Measurements from ENCODE around the gene CCNQ. TPM values are rescaled to one million over a fixed set of nuclear protein-coding genes. Genes with fewer than 3 reads are reported as not detected.

Gene CCNQ
- total and polyA plus RNA-seq, 10 of the 15 experiments (the other 5 are each of a cell fraction or from before 2014, with no cell fraction given), result 0.45 to 36.2 (median 18.2) TPM

DNA sequence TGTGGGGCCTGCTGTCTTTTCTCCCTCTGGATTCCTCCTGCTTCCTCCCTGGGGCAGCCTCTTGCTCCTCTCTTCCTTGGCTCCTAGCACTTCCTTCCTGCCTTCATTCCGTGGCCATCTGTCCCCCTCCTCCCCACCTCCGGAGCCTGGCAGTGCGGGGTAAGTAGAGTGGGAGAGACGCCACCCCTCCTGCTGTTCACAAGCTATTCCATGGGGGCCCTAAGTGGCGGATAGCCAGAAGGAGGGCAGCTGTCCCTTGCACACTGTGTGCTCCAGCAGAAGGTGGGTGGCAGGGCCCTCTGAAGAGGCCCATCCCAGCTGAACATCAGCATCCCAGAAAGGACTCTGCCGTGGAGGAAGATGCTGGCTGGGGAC is 27.4 kb downstream of the CCNQ start (continued):
- TF ChIP-seq IRF5 (IDR thresholded peaks at IDR 0.05; ENCODE audit: borderline replicate concordance), result no peak
- TF ChIP-seq NFIC (IDR thresholded peaks at IDR 0.05; ENCODE audit: low read depth, low read length), result no peak
- no peak for TF ChIP-seq ESRRA (IDR thresholded peaks at IDR 0.05; ENCODE audit: low read length)
- TF ChIP-seq NFYA (IDR thresholded peaks at IDR 0.05; ENCODE audit: borderline replicate concordance, low read depth, low read length), result no peak
- TF ChIP-seq, protein P1, sequence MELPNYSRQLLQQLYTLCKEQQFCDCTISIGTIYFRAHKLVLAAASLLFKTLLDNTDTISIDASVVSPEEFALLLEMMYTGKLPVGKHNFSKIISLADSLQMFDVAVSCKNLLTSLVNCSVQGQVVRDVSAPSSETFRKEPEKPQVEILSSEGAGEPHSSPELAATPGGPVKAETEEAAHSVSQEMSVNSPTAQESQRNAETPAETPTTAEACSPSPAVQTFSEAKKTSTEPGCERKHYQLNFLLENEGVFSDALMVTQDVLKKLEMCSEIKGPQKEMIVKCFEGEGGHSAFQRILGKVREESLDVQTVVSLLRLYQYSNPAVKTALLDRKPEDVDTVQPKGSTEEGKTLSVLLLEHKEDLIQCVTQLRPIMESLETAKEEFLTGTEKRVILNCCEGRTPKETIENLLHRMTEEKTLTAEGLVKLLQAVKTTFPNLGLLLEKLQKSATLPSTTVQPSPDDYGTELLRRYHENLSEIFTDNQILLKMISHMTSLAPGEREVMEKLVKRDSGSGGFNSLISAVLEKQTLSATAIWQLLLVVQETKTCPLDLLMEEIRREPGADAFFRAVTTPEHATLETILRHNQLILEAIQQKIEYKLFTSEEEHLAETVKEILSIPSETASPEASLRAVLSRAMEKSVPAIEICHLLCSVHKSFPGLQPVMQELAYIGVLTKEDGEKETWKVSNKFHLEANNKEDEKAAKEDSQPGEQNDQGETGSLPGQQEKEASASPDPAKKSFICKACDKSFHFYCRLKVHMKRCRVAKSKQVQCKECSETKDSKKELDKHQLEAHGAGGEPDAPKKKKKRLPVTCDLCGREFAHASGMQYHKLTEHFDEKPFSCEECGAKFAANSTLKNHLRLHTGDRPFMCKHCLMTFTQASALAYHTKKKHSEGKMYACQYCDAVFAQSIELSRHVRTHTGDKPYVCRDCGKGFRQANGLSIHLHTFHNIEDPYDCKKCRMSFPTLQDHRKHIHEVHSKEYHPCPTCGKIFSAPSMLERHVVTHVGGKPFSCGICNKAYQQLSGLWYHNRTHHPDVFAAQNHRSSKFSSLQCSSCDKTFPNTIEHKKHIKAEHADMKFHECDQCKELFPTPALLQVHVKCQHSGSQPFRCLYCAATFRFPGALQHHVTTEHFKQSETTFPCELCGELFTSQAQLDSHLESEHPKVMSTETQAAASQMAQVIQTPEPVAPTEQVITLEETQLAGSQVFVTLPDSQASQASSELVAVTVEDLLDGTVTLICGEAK (IDR thresholded peaks at IDR 0.05; ENCODE audit: borderline replicate concordance), result no peak

DNA sequence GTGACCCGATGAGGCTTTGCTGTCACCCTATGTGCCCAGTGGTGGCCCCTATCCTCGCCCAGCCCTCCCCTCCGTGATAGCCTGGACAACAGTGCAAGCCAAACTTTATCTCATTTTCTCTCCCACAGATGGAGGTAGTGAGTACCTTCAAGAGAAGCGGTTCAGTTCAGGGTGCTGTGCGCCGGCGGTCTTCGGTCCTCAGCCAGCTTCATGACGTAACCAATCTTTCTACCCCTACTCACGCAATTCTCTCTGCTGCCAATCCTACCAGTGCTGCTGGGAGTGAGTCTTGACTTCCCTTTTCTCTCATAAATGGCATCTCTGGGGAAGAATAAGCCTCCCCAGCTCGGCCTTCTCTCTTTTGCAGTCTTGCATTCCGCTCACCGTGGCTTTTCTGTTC is 29.5 kb downstream of the CCNQ start:
- DNase-seq (ENCODE audit: low read depth, low spot score), result no peak
- Histone ChIP-seq H3K4me2 (ENCODE audit: control insufficient read depth, insufficient read depth) (no peak overlapping the region), H3K4me3 (no peak overlapping the region), H3K9me3 (replicated peaks; ENCODE audit: control insufficient read depth, insufficient read depth, low read length) (no peaks in the 10 kb centered on the region; the same call in 2 of the 3 replicates), H3K4me1 (ENCODE audit: control insufficient read depth, insufficient read depth, low read length) (no peaks in the 10 kb centered on the region), H3K9ac (ENCODE audit: control insufficient read depth, insufficient read depth, low read length) (no peak overlapping the region), H3K36me3 (ENCODE audit: control insufficient read depth in 2 of 2, insufficient read depth in 2 of 2, low read length in 1 of 2) (no peaks in the 10 kb centered on the region), H2AFZ (ENCODE audit: control insufficient read depth, low read depth, low read length) (no peak overlapping the region), H3K27me3 (replicated peaks in 1 of 2; ENCODE audit: control insufficient read depth in 2 of 2, insufficient read depth in 2 of 2, low read length in 1 of 2) (no peaks in the 10 kb centered on the region), H3K27ac (ENCODE audit: control insufficient read depth, insufficient read depth) (no peak overlapping the region), H4K20me1 (ENCODE audit: control insufficient read depth, insufficient read depth) (no peaks in the 10 kb centered on the region), H3K79me2 (ENCODE audit: control insufficient read depth, insufficient read depth, low read length) (no peaks in the 10 kb centered on the region)
- no peak for ATAC-seq
- TF ChIP-seq, protein P1 (IDR thresholded peaks at IDR 0.05; ENCODE audit: borderline replicate concordance), result no peak
- TF ChIP-seq ZZZ3 (IDR thresholded peaks at IDR 0.05; ENCODE audit: control insufficient read depth, insufficient read length, low read depth) (no peak), ZBED1 (IDR thresholded peaks at IDR 0.05; ENCODE audit: borderline replicate concordance) (no peak), CREB1 (IDR thresholded peaks at IDR 0.05; ENCODE audit: low read depth) (no peak), CBX3 (IDR thresholded peaks at IDR 0.05; ENCODE audit: borderline replicate concordance, low read depth) (no peak), BCL11A (IDR thresholded peaks at IDR 0.05; ENCODE audit: low read depth, low read length) (no peak), SMAD5 (IDR thresholded peaks at IDR 0.05; ENCODE audit: low read depth) (no peak), ESRRA (IDR thresholded peaks at IDR 0.05; ENCODE audit: low read length) (no peak), EGR1 (IDR thresholded peaks at IDR 0.05; ENCODE audit: borderline replicate concordance in 1 of 2, low read depth in 2 of 2, low read length in 2 of 2) (no peak), RAD51 (IDR thresholded peaks at IDR 0.05) (no peak), MYB (IDR thresholded peaks at IDR 0.05; ENCODE audit: borderline replicate concordance, low read depth, low read length) (no peak)
- ChIA-PET POLR2A (no interaction called here), CTCF (interaction anchor here (1.6 kb wide), 1 partner anchor 30 kb away, joined by 5 read pairs; no protein-coding TSS in a partner anchor), SMC1A (ENCODE audit: uncharacterized antibody, unreplicated experiment) (no interaction called here), RAD21 (ENCODE audit: unreplicated experiment) (no interaction called here)
- in situ Hi-C loops (cut with MboI), result no loop called here
- intact Hi-C loops (cut with micrococcal nuclease; ENCODE audit: unreplicated experiment), result no loop called here
- BruUV-seq (replicated peaks), result no TSS peak
- 68% methylated on average over 13 of the region's 13 CpGs for whole genome bisulfite sequencing (ENCODE audit: insufficient coverage, insufficient replicate concordance, low lambda C conversion rate, missing lambda C conversion rate)
- no peak for FAIRE-seq

All from GM12878 (cell line).